GM18498 (cell line): ENCODE measurements around the gene SLC29A1.
"Not testable (repeated sequence)": the region's sequence is repeated elsewhere in the genome, so short reads cannot be mapped to it uniquely, and the experiment has no call there.

ENCODE experiments used
- ATAC-seq: cut with Tn5 transposase; IDR thresholded peaks from one replicate; pipeline ENCODE4 v1.9.1; 2021; ENCODE audit warnings: mild to moderate bottlenecking, moderate library complexity; ENCODE audit not compliant: unreplicated experiment

Gene SLC29A1

GRCh38 chr6:44223319-44224028, at the start of gene SLC29A1:
TSS of gene SLC29A1 (plus strand) at chr6:44223595. CDS start at chr6:44227314, 3,719 bp downstream.
- ATAC-seq = peak; percentile 53

GRCh38 chr6:44176130-44176761, 47.1 kb upstream of the SLC29A1 start:
- no peak for ATAC-seq

- ATAC-seq = peak; percentile 49
Measured at GRCh38 chr6:44176762-44177509, 46.5 kb upstream of the SLC29A1 start.

GRCh38 chr6:44177691-44178423, 45.5 kb upstream of the SLC29A1 start:
- ATAC-seq = no peak

DNA sequence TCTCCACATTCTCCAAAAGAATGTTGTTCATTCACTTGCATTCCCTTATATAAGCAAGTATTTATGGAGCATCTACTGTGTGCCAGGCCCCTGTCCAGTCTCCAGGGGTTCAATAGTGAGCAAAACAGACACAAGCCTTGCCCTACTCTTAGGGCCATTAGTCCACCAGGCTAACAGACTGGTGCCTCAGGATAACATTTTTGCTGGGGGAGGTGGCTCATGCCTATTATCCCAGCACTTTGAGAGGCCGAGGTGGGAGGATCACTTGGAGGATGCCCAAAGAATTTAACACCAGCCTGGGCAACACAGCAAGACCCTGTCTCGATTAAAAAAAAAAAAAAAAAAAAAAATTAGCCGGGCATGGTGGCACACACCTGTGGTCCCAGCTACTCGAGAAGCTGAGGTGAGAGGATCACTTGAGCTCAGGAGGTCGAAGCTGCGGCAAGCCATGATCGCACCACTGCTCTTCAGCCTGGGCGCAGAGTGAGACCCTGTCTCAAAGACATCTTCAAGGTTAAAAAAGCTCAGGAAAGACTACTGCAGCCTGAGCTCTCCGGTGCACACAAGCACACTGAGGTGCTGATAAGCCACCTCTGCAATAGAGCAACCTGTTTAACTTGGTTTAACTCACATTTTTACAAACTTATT, 44.8 kb upstream of the SLC29A1 start:
- no peak for ATAC-seq

- ATAC-seq = no peak
Measured at GRCh38 chr6:44179072-44179536, 44.3 kb upstream of the SLC29A1 start.

GRCh38 chr6:44179648-44180047, 43.7 kb upstream of the SLC29A1 start:
- ATAC-seq = no peak

GRCh38 chr6:44180406-44180805, 43.0 kb upstream of the SLC29A1 start:
- no peak for ATAC-seq

- ATAC-seq = no peak
Measured at GRCh38 chr6:44180886-44181285, 42.5 kb upstream of the SLC29A1 start.

GRCh38 chr6:44181784-44182183, 41.6 kb upstream of the SLC29A1 start:
- ATAC-seq = not testable (repeated sequence)

- no peak for ATAC-seq
Measured at GRCh38 chr6:44182911-44183390, 40.4 kb upstream of the SLC29A1 start.

DNA sequence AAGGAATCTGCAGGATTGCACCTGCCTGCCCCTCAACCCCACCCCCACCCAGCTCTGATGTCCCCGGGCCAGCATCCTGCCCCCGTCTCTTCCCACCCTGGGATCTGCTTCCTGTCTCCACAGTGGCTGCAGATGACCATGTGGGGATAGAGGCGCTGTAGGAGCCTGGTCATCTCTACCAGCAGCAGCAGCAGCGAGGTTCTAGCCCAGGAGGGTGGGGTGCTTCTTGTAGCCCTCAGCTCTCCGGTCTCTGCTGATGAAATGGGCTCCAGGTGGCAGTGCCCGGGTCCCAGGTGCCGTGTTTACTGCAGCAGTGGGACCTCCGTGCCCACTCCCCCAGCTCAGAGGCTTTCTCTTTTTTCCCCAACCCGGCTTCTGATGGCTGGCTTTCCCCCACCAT, 39.6 kb upstream of the SLC29A1 start:
- ATAC-seq = no peak

DNA sequence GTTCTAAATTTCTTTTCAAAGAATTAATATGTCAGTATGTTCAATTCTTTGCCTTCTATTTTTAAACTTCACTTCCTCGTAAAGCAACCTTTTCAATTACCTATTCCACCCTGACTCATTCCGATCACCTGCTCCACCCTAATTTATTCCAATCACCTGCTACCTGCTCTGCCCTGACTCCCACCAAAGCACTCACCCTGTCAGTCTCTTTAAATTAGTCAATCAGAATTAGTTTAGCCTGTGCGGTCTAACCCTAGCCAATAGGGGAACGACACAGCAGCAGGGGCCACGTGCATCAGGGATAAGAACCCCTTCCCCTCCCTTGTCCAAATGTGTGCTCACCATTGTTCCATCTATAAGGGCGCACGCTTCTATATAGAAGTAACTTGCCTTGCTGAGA, 38.0 kb upstream of the SLC29A1 start:
- not testable (repeated sequence) for ATAC-seq

- ATAC-seq = no peak
Measured at GRCh38 chr6:44185953-44186634, 37.3 kb upstream of the SLC29A1 start.

- no peak for ATAC-seq
Measured at GRCh38 chr6:44186635-44187025, 36.8 kb upstream of the SLC29A1 start.

DNA sequence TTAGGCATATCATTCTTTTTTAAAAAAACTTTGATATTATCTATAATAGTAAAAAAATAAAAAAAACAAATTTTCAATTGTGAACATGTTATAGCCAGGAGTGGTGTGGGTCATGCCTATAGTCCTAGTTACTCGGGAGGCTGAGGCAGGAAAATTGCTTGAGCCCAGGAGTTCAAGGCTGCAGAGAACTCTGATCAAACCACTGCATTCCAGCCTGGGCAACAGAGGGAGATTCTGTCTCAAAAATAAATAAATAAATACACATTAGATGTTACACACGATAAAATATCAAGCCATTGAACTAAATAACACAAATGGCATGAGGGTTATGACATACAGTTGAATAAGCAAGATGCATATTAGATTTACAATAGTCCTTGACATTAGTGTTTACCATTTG, 34.6 kb upstream of the SLC29A1 start:
- no peak for ATAC-seq

GRCh38 chr6:44189257-44189656, 34.1 kb upstream of the SLC29A1 start:
- ATAC-seq = no peak

- no peak for ATAC-seq
Measured at GRCh38 chr6:44190715-44191114, 32.7 kb upstream of the SLC29A1 start.

DNA sequence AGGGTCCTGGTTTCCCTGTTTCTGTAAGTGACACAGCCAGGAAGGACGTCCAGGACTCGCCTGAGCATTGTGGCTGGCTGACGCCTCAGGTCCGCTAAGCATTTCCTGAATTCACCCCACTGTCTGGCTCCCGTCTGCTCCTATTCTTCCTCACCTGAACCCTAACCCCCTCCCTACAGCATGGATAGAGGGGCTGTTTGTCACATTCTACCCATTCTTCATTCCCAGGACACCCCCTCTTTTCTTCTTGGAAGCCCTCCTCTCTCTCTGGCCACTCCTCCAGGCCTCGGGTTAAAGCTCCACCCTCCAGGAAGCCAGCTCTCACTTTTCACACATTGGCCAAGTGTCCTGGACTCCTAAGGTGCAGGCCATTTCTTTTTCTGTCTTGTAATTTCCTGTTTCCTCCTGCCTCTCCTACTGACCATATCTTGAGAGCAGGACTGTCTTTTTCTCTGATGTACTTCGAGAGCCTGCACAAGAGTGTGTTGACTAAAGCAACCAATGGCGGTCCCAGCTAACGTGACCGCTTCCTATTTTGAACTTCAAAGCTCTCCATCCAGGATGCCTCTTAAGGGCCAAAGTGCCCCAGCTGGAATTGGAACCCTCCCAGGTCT, 30.9 kb upstream of the SLC29A1 start:
- no peak for ATAC-seq
